Measurements from ENCODE around the gene RAPGEF5. TPM values are rescaled to one million over a fixed set of nuclear protein-coding genes. Genes with fewer than 3 reads are reported as not detected.

RAPGEF5 gene
- polyA plus RNA-seq, 1 of the 3 experiments (the other 2 are of a cell fraction): 1.2 TPM

DNA sequence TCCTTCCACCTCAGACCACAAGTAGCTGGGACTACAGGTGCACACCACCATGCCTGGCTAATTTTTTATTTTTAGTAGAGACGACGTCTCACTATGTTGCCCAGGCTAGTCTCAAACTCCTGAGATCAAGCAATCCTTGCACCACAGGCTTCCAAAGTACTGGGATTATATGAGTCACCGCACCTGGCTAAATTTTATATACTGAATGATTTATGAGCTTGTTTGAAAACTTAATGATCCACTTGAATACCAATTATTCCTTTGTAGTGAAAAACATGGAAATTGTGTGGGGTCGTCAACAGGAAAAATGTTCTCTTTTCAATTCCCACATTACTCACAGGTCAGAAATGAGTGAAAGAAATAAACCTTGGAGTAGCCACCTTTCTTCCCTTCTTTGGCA lies 31.3 kb downstream of the RAPGEF5 start:
- Histone ChIP-seq H3K9me2 (no peaks in the 10 kb centered on the region), H3K27me3 (ENCODE audit: insufficient read depth) (no peaks in the 10 kb centered on the region), H3K9me3 (no peaks in the 10 kb centered on the region), H3F3A (replicated peaks; ENCODE audit: insufficient read depth) (no peaks in the 10 kb centered on the region), H4K20me1 (ENCODE audit: insufficient read depth) (no peaks in the 10 kb centered on the region), H3K9ac (no peak overlapping the region), H3K4me2 (no peak overlapping the region), H3K36me3 (replicated peaks in 1 of 2; ENCODE audit: control insufficient read depth in 1 of 2, insufficient read depth in 2 of 2, low read length in 1 of 2) (peaks cover 0 to 4% of the 10 kb centered on the region in 2 experiments), H3K4me1 (ENCODE audit: control insufficient read depth in 1 of 2, insufficient read depth in 2 of 2, low read depth in 1 of 2, low read length in 1 of 2) (peaks cover 5 to 9% of the 10 kb centered on the region in 2 experiments; a peak in 3 of 4 replicates), H3K4me3 (ENCODE audit: low read depth in 2 of 2, low read length in 1 of 2) (no peak overlapping the region), H3K79me2 (ENCODE audit: insufficient read depth) (no peaks in the 10 kb centered on the region), H2AFZ (ENCODE audit: low read depth) (no peak overlapping the region), H3K27ac (ENCODE audit: low read depth in 2 of 2, low read length in 1 of 2) (no peak overlapping the region)
- CTCF ChIA-PET: interaction anchor here (1.1 to 4.6 kb wide), 4 partner anchors 14 to 242 kb away, joined by 3 to 19 read pairs (median 4); no protein-coding TSS in a partner anchor
- WGBS (ENCODE audit: low lambda C conversion rate): 86% methylated on average over 4 of the region's 4 CpGs
- POLR2A ChIA-PET: no interaction called here
- no peak for TF ChIP-seq RAD21 (IDR thresholded peaks at IDR 0.05; ENCODE audit: low read length)
- no peak for DNase-seq

DNA sequence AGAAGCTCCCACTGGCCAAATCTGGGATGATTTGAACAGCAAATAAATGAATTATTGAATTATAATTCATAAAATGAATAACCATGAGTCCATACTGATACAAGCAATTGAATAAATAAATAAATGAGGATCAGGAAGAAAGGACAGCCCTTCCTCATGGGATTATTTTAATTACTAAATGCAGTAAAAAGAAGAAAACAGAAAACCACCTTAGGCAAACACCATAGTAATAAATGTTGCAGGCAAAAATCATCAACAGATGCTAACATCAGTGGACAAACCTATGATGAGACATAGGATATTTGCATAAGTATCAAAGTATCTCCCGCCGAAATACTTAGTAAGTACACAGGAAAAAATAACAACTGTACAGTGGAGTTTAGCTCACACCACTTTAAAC lies 33.2 kb downstream of the RAPGEF5 start:
- Histone ChIP-seq H3K9me2 (no peaks in the 10 kb centered on the region), H3K79me2 (ENCODE audit: insufficient read depth) (no peaks in the 10 kb centered on the region), H3K4me2 (no peak overlapping the region), H3F3A (replicated peaks; ENCODE audit: insufficient read depth) (peaks cover 11% of the 10 kb centered on the region), H4K20me1 (ENCODE audit: insufficient read depth) (no peaks in the 10 kb centered on the region), H3K9me3 (no peaks in the 10 kb centered on the region), H3K9ac (no peak overlapping the region), H3K4me1 (ENCODE audit: control insufficient read depth in 1 of 2, insufficient read depth in 2 of 2, low read depth in 1 of 2, low read length in 1 of 2) (peaks cover 2 to 22% of the 10 kb centered on the region in 2 experiments), H3K27ac (ENCODE audit: low read depth in 2 of 2, low read length in 1 of 2) (no peak overlapping the region), H3K27me3 (ENCODE audit: insufficient read depth) (no peaks in the 10 kb centered on the region), H3K4me3 (ENCODE audit: low read depth in 2 of 2, low read length in 1 of 2) (no peak overlapping the region), H2AFZ (ENCODE audit: low read depth) (no peak overlapping the region), H3K36me3 (replicated peaks in 1 of 2; ENCODE audit: control insufficient read depth in 1 of 2, insufficient read depth in 2 of 2, low read length in 1 of 2) (peaks cover 0 to 4% of the 10 kb centered on the region in 2 experiments)
- ChIA-PET CTCF (interaction anchor here (0.9 to 4.6 kb wide), 3 partner anchors 11 to 213 kb away, joined by 3 to 19 read pairs (median 7); no protein-coding TSS in a partner anchor), POLR2A (no interaction called here)
- WGBS (ENCODE audit: low lambda C conversion rate): 92% methylated on average over 2 of the region's 2 CpGs
- no peak for TF ChIP-seq GABPA (IDR thresholded peaks at IDR 0.05; ENCODE audit: low read depth)
- TF ChIP-seq SMC3 (IDR thresholded peaks at IDR 0.05; ENCODE audit: low read depth, low read length): no peak
- TF ChIP-seq, protein P1, sequence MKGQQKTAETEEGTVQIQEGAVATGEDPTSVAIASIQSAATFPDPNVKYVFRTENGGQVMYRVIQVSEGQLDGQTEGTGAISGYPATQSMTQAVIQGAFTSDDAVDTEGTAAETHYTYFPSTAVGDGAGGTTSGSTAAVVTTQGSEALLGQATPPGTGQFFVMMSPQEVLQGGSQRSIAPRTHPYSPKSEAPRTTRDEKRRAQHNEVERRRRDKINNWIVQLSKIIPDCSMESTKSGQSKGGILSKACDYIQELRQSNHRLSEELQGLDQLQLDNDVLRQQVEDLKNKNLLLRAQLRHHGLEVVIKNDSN (IDR thresholded peaks at IDR 0.05; ENCODE audit: borderline replicate concordance, low read depth): no peak
- TF ChIP-seq, protein P2, sequence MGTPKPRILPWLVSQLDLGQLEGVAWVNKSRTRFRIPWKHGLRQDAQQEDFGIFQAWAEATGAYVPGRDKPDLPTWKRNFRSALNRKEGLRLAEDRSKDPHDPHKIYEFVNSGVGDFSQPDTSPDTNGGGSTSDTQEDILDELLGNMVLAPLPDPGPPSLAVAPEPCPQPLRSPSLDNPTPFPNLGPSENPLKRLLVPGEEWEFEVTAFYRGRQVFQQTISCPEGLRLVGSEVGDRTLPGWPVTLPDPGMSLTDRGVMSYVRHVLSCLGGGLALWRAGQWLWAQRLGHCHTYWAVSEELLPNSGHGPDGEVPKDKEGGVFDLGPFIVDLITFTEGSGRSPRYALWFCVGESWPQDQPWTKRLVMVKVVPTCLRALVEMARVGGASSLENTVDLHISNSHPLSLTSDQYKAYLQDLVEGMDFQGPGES (IDR thresholded peaks at IDR 0.05; ENCODE audit: low read depth, low read length): no peak
- no peak for TF ChIP-seq JUND (IDR thresholded peaks at IDR 0.05)
- no peak for TF ChIP-seq NRF1 (IDR thresholded peaks at IDR 0.05; ENCODE audit: low read depth, low read length)
- TF ChIP-seq, protein P3, sequence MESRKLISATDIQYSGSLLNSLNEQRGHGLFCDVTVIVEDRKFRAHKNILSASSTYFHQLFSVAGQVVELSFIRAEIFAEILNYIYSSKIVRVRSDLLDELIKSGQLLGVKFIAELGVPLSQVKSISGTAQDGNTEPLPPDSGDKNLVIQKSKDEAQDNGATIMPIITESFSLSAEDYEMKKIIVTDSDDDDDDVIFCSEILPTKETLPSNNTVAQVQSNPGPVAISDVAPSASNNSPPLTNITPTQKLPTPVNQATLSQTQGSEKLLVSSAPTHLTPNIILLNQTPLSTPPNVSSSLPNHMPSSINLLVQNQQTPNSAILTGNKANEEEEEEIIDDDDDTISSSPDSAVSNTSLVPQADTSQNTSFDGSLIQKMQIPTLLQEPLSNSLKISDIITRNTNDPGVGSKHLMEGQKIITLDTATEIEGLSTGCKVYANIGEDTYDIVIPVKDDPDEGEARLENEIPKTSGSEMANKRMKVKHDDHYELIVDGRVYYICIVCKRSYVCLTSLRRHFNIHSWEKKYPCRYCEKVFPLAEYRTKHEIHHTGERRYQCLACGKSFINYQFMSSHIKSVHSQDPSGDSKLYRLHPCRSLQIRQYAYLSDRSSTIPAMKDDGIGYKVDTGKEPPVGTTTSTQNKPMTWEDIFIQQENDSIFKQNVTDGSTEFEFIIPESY (IDR thresholded peaks at IDR 0.05; ENCODE audit: borderline replicate concordance, low read depth): no peak
- TF ChIP-seq EZH2phosphoT487 (IDR thresholded peaks at IDR 0.05; ENCODE audit: borderline replicate concordance, low read depth): no peak
- no peak for TF ChIP-seq FOSL2 (IDR thresholded peaks at IDR 0.05; ENCODE audit: borderline replicate concordance, low read depth)
- no peak for DNase-seq
